A172 (cell line): Measurements from ENCODE around the gene MYH11. TPM values are rescaled to one million over a fixed set of nuclear protein-coding genes. Genes with fewer than 3 reads are reported as not detected.

ENCODE experiments used
- DNase-seq: peaks from one replicate; pipeline ENCODE4 v3.0.0-alpha.2; 2015; ENCODE audit warnings: low spot score
- total RNA-seq: library from RNA; depleted of rRNA; stranded (reverse); fragments of >200 nt; shearing (Covaris generic); gene quantifications from 2 replicates; pipeline ENCODE4 v1.2.3, GENCODE V29; 2014

The MYH11 gene
- total RNA-seq, 1 experiment from 2014 or later, result not detected

- DNase-seq, result no peak
Observed at GRCh38 chr16:15778204-15778743, 78.6 kb downstream of the MYH11 start.

- DNase-seq, result peak; percentile 52
Observed at GRCh38 chr16:15777533-15778203, 79.2 kb downstream of the MYH11 start.

- no peak for DNase-seq
Observed at GRCh38 chr16:15776572-15776971, 80.3 kb downstream of the MYH11 start.

GRCh38 chr16:15775663-15776304 is 81.0 kb downstream of the MYH11 start:
- DNase-seq, result no peak

- peak; percentile 51 for DNase-seq
Observed at GRCh38 chr16:15775209-15775608, 81.6 kb downstream of the MYH11 start.

GRCh38 chr16:15773968-15774367 is 82.9 kb downstream of the MYH11 start:
- no peak for DNase-seq

GRCh38 chr16:15772579-15773293 is 84.1 kb downstream of the MYH11 start:
- no peak for DNase-seq

- DNase-seq, result no peak
Observed at GRCh38 chr16:15771694-15772093, 85.1 kb downstream of the MYH11 start.

GRCh38 chr16:15770512-15770911 is 86.3 kb downstream of the MYH11 start:
- DNase-seq, result peak; percentile 28

- no peak for DNase-seq
Observed at GRCh38 chr16:15770107-15770506, 86.7 kb downstream of the MYH11 start.

GRCh38 chr16:15769239-15769638 is 87.6 kb downstream of the MYH11 start:
- DNase-seq, result no peak

GRCh38 chr16:15768201-15768600 is 88.6 kb downstream of the MYH11 start:
- no peak for DNase-seq

- no peak for DNase-seq
Observed at GRCh38 chr16:15766918-15767317, 89.9 kb downstream of the MYH11 start.

GRCh38 chr16:15765880-15766279 is 90.9 kb downstream of the MYH11 start:
- peak; percentile 62 for DNase-seq

- DNase-seq, result no peak
Observed at GRCh38 chr16:15765116-15765515, 91.7 kb downstream of the MYH11 start.

GRCh38 chr16:15764112-15764511 is 92.7 kb downstream of the MYH11 start:
- DNase-seq, result no peak

GRCh38 chr16:15760129-15760528 is 96.7 kb downstream of the MYH11 start:
- no peak for DNase-seq

- no peak for DNase-seq
Observed at GRCh38 chr16:15759070-15759469, 97.8 kb downstream of the MYH11 start.

- no peak for DNase-seq
Observed at GRCh38 chr16:15757630-15758251, 99.1 kb downstream of the MYH11 start.

GRCh38 chr16:15757077-15757386 is 99.8 kb downstream of the MYH11 start:
- no peak for DNase-seq

- no peak for DNase-seq
Observed at GRCh38 chr16:15754821-15755534, 101.8 kb downstream of the MYH11 start.
